ENCODE data around the gene PTPRT.

PTPRT gene

GRCh38 chr20:43037605-43038309 is 151.9 kb downstream of the PTPRT start:
- no peaks in the 10 kb centered on the region for H3K27me3 ChIP-seq (ENCODE audit: control insufficient read depth in 2 of 2, insufficient read depth in 2 of 2, low read length in 2 of 2)
- no peaks in the 10 kb centered on the region for H3K4me1 ChIP-seq (ENCODE audit: control insufficient read depth in 2 of 2, insufficient read depth in 2 of 2, low read length in 2 of 2)
- no peak overlapping the region for H3K9ac ChIP-seq (ENCODE audit: low read depth in 1 of 2, low read length in 2 of 2)
- no peaks in the 10 kb centered on the region for H3K36me3 ChIP-seq (ENCODE audit: control insufficient read depth in 2 of 2, insufficient read depth in 2 of 2, low read length in 2 of 2)
- no peak overlapping the region for H3K27ac ChIP-seq (ENCODE audit: low read depth in 2 of 2, low read length in 2 of 2)
- no peak overlapping the region for H3K4me3 ChIP-seq (ENCODE audit: low read length in 2 of 2)
- no peaks in the 10 kb centered on the region for H3K9me3 ChIP-seq (ENCODE audit: control insufficient read depth in 2 of 2, low read length in 2 of 2)

GRCh38 chr20:43034981-43035724 is 154.6 kb downstream of the PTPRT start:
- Histone ChIP-seq H3K36me3 (ENCODE audit: control insufficient read depth in 2 of 2, insufficient read depth in 2 of 2, low read length in 2 of 2) (no peaks in the 10 kb centered on the region), H3K9me3 (ENCODE audit: control insufficient read depth in 2 of 2, low read length in 2 of 2) (no peaks in the 10 kb centered on the region), H3K27ac (ENCODE audit: low read depth in 2 of 2, low read length in 2 of 2) (no peak overlapping the region), H3K4me3 (ENCODE audit: low read length in 2 of 2) (no peak overlapping the region), H3K9ac (ENCODE audit: low read depth in 1 of 2, low read length in 2 of 2) (no peak overlapping the region), H3K27me3 (ENCODE audit: control insufficient read depth in 2 of 2, insufficient read depth in 2 of 2, low read length in 2 of 2) (no peaks in the 10 kb centered on the region), H3K4me1 (ENCODE audit: control insufficient read depth in 2 of 2, insufficient read depth in 2 of 2, low read length in 2 of 2) (no peaks in the 10 kb centered on the region)

- no peaks in the 10 kb centered on the region for H3K4me1 ChIP-seq (ENCODE audit: control insufficient read depth in 2 of 2, insufficient read depth in 2 of 2, low read length in 2 of 2)
- H3K27ac ChIP-seq (ENCODE audit: low read depth in 2 of 2, low read length in 2 of 2), result no peak overlapping the region
- H3K9me3 ChIP-seq (ENCODE audit: control insufficient read depth in 2 of 2, low read length in 2 of 2), result no peaks in the 10 kb centered on the region
- no peak overlapping the region for H3K9ac ChIP-seq (ENCODE audit: low read depth in 1 of 2, low read length in 2 of 2)
- no peaks in the 10 kb centered on the region for H3K36me3 ChIP-seq (ENCODE audit: control insufficient read depth in 2 of 2, insufficient read depth in 2 of 2, low read length in 2 of 2)
- H3K4me3 ChIP-seq (ENCODE audit: low read length in 2 of 2), result no peak overlapping the region
- no peaks in the 10 kb centered on the region for H3K27me3 ChIP-seq (ENCODE audit: control insufficient read depth in 2 of 2, insufficient read depth in 2 of 2, low read length in 2 of 2)
Observed at GRCh38 chr20:43032459-43032858, 157.2 kb downstream of the PTPRT start.

- H3K27ac ChIP-seq (ENCODE audit: low read depth in 2 of 2, low read length in 2 of 2), result no peak overlapping the region
- no peaks in the 10 kb centered on the region for H3K9me3 ChIP-seq (ENCODE audit: control insufficient read depth in 2 of 2, low read length in 2 of 2)
- no peaks in the 10 kb centered on the region for H3K4me1 ChIP-seq (ENCODE audit: control insufficient read depth in 2 of 2, insufficient read depth in 2 of 2, low read length in 2 of 2)
- H3K36me3 ChIP-seq (ENCODE audit: control insufficient read depth in 2 of 2, insufficient read depth in 2 of 2, low read length in 2 of 2), result no peaks in the 10 kb centered on the region
- no peak overlapping the region for H3K4me3 ChIP-seq (ENCODE audit: low read length in 2 of 2)
- H3K27me3 ChIP-seq (ENCODE audit: control insufficient read depth in 2 of 2, insufficient read depth in 2 of 2, low read length in 2 of 2), result no peaks in the 10 kb centered on the region
- no peak overlapping the region for H3K9ac ChIP-seq (ENCODE audit: low read depth in 1 of 2, low read length in 2 of 2)
Observed at GRCh38 chr20:43029176-43029575, 160.5 kb downstream of the PTPRT start.

GRCh38 chr20:43028470-43028869 is 161.2 kb downstream of the PTPRT start:
- Histone ChIP-seq H3K27me3 (ENCODE audit: control insufficient read depth in 2 of 2, insufficient read depth in 2 of 2, low read length in 2 of 2) (no peaks in the 10 kb centered on the region), H3K9ac (ENCODE audit: low read depth in 1 of 2, low read length in 2 of 2) (no peak overlapping the region), H3K27ac (ENCODE audit: low read depth in 2 of 2, low read length in 2 of 2) (no peak overlapping the region), H3K36me3 (ENCODE audit: control insufficient read depth in 2 of 2, insufficient read depth in 2 of 2, low read length in 2 of 2) (no peaks in the 10 kb centered on the region), H3K4me3 (ENCODE audit: low read length in 2 of 2) (no peak overlapping the region), H3K4me1 (ENCODE audit: control insufficient read depth in 2 of 2, insufficient read depth in 2 of 2, low read length in 2 of 2) (no peaks in the 10 kb centered on the region), H3K9me3 (ENCODE audit: control insufficient read depth in 2 of 2, low read length in 2 of 2) (no peaks in the 10 kb centered on the region)

GRCh38 chr20:43023836-43024235 is 165.9 kb downstream of the PTPRT start:
- H3K27me3 ChIP-seq (ENCODE audit: control insufficient read depth in 2 of 2, insufficient read depth in 2 of 2, low read length in 2 of 2), result no peaks in the 10 kb centered on the region
- no peaks in the 10 kb centered on the region for H3K36me3 ChIP-seq (ENCODE audit: control insufficient read depth in 2 of 2, insufficient read depth in 2 of 2, low read length in 2 of 2)
- H3K27ac ChIP-seq (ENCODE audit: low read depth in 2 of 2, low read length in 2 of 2), result no peak overlapping the region
- no peaks in the 10 kb centered on the region for H3K4me1 ChIP-seq (ENCODE audit: control insufficient read depth in 2 of 2, insufficient read depth in 2 of 2, low read length in 2 of 2)
- no peak overlapping the region for H3K4me3 ChIP-seq (ENCODE audit: low read length in 2 of 2)
- H3K9me3 ChIP-seq (ENCODE audit: control insufficient read depth in 2 of 2, low read length in 2 of 2), result no peaks in the 10 kb centered on the region
- no peak overlapping the region for H3K9ac ChIP-seq (ENCODE audit: low read depth in 1 of 2, low read length in 2 of 2)

GRCh38 chr20:43022568-43022967 is 167.1 kb downstream of the PTPRT start:
- Histone ChIP-seq H3K27me3 (ENCODE audit: control insufficient read depth in 2 of 2, insufficient read depth in 2 of 2, low read length in 2 of 2) (no peaks in the 10 kb centered on the region), H3K9ac (ENCODE audit: low read depth in 1 of 2, low read length in 2 of 2) (no peak overlapping the region), H3K4me3 (ENCODE audit: low read length in 2 of 2) (no peak overlapping the region), H3K9me3 (ENCODE audit: control insufficient read depth in 2 of 2, low read length in 2 of 2) (no peaks in the 10 kb centered on the region), H3K36me3 (ENCODE audit: control insufficient read depth in 2 of 2, insufficient read depth in 2 of 2, low read length in 2 of 2) (no peaks in the 10 kb centered on the region), H3K27ac (ENCODE audit: low read depth in 2 of 2, low read length in 2 of 2) (no peak overlapping the region), H3K4me1 (ENCODE audit: control insufficient read depth in 2 of 2, insufficient read depth in 2 of 2, low read length in 2 of 2) (no peaks in the 10 kb centered on the region)

GRCh38 chr20:43022081-43022480 is 167.6 kb downstream of the PTPRT start:
- no peaks in the 10 kb centered on the region for H3K9me3 ChIP-seq (ENCODE audit: control insufficient read depth in 2 of 2, low read length in 2 of 2)
- no peak overlapping the region for H3K27ac ChIP-seq (ENCODE audit: low read depth in 2 of 2, low read length in 2 of 2)

GRCh38 chr20:43017241-43018030 is 172.3 kb downstream of the PTPRT start:
- Histone ChIP-seq H3K4me1 (ENCODE audit: control insufficient read depth in 2 of 2, insufficient read depth in 2 of 2, low read length in 2 of 2) (no peaks in the 10 kb centered on the region), H3K4me3 (ENCODE audit: low read length in 2 of 2) (no peak overlapping the region)

More at GRCh38 chr20:43022081-43022480, 167.6 kb downstream of the PTPRT start:
- Histone ChIP-seq H3K4me3 (ENCODE audit: low read length in 2 of 2) (no peak overlapping the region), H3K4me1 (ENCODE audit: control insufficient read depth in 2 of 2, insufficient read depth in 2 of 2, low read length in 2 of 2) (no peaks in the 10 kb centered on the region), H3K9ac (ENCODE audit: low read depth in 1 of 2, low read length in 2 of 2) (no peak overlapping the region), H3K36me3 (ENCODE audit: control insufficient read depth in 2 of 2, insufficient read depth in 2 of 2, low read length in 2 of 2) (no peaks in the 10 kb centered on the region), H3K27me3 (ENCODE audit: control insufficient read depth in 2 of 2, insufficient read depth in 2 of 2, low read length in 2 of 2) (no peaks in the 10 kb centered on the region)

GRCh38 chr20:43016257-43016656 is 173.4 kb downstream of the PTPRT start:
- Histone ChIP-seq H3K27me3 (ENCODE audit: control insufficient read depth in 2 of 2, insufficient read depth in 2 of 2, low read length in 2 of 2) (no peaks in the 10 kb centered on the region), H3K4me3 (ENCODE audit: low read length in 2 of 2) (no peak overlapping the region), H3K4me1 (ENCODE audit: control insufficient read depth in 2 of 2, insufficient read depth in 2 of 2, low read length in 2 of 2) (no peaks in the 10 kb centered on the region), H3K27ac (ENCODE audit: low read depth in 2 of 2, low read length in 2 of 2) (no peak overlapping the region), H3K9ac (ENCODE audit: low read depth in 1 of 2, low read length in 2 of 2) (no peak overlapping the region), H3K36me3 (ENCODE audit: control insufficient read depth in 2 of 2, insufficient read depth in 2 of 2, low read length in 2 of 2) (no peaks in the 10 kb centered on the region), H3K9me3 (ENCODE audit: control insufficient read depth in 2 of 2, low read length in 2 of 2) (no peaks in the 10 kb centered on the region)

More at GRCh38 chr20:43017241-43018030, 172.3 kb downstream of the PTPRT start:
- H3K27ac ChIP-seq (ENCODE audit: low read depth in 2 of 2, low read length in 2 of 2), result no peak overlapping the region
- no peaks in the 10 kb centered on the region for H3K36me3 ChIP-seq (ENCODE audit: control insufficient read depth in 2 of 2, insufficient read depth in 2 of 2, low read length in 2 of 2)
- no peaks in the 10 kb centered on the region for H3K27me3 ChIP-seq (ENCODE audit: control insufficient read depth in 2 of 2, insufficient read depth in 2 of 2, low read length in 2 of 2)
- no peaks in the 10 kb centered on the region for H3K9me3 ChIP-seq (ENCODE audit: control insufficient read depth in 2 of 2, low read length in 2 of 2)
- no peak overlapping the region for H3K9ac ChIP-seq (ENCODE audit: low read depth in 1 of 2, low read length in 2 of 2)
